Measurements from ENCODE around the gene NAV2.
A peak's percentile ranks its signal among the peaks of the same experiment; 100 is the strongest.

The NAV2 gene

GRCh38 chr11:19715373-19715772, 2.7 kb downstream of the NAV2 start:
- DNase-seq (ENCODE audit: low read depth): peak; percentile 82
- peak overlapping the region; percentile 76 for H3K4me3 ChIP-seq (ENCODE audit: low read length)
- TF ChIP-seq CTCF (conservative IDR thresholded peaks at IDR 0.05; ENCODE audit: low read length): no peak

DNA sequence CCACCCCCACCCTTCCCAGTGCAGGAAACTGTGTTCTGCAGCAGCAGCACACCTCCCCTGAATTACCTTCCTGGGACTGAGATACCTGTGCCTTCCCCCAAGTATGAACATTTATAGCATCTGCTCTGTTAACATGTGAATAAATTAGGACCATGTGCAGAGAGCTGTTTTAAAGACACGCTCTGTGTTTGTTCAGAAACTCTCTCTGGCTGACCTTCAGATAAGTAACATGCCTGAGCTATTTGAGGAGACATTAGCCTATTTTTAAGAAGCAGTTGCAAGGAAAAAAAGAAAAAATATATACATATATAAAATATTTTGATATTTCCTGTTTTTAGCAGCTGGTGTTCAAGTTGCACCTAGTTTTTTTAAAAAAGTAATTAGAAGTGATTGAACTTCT, 5.4 kb downstream of the NAV2 start:
- no peak for TF ChIP-seq CTCF (conservative IDR thresholded peaks at IDR 0.05; ENCODE audit: low read length)
- no peak overlapping the region for H3K4me3 ChIP-seq (ENCODE audit: low read length)
- DNase-seq (ENCODE audit: low read depth): peak; percentile 21

- H3K4me3 ChIP-seq (ENCODE audit: low read length): no peak overlapping the region
- no peak for TF ChIP-seq CTCF (conservative IDR thresholded peaks at IDR 0.05; ENCODE audit: low read length)
- no peak for DNase-seq (ENCODE audit: low read depth)
These were observed 6.3 kb downstream of the NAV2 start for GRCh38 chr11:19718951-19719350.

- no peak for DNase-seq (ENCODE audit: low read depth)
- no peak for TF ChIP-seq CTCF (conservative IDR thresholded peaks at IDR 0.05; ENCODE audit: low read length)
- H3K4me3 ChIP-seq (ENCODE audit: low read length): no peak overlapping the region
These were observed 7.3 kb downstream of the NAV2 start for GRCh38 chr11:19719960-19720359.

- DNase-seq (ENCODE audit: low read depth): no peak
- no peak for TF ChIP-seq CTCF (conservative IDR thresholded peaks at IDR 0.05; ENCODE audit: low read length)
These were observed 8.5 kb downstream of the NAV2 start for GRCh38 chr11:19721176-19721575.

DNA sequence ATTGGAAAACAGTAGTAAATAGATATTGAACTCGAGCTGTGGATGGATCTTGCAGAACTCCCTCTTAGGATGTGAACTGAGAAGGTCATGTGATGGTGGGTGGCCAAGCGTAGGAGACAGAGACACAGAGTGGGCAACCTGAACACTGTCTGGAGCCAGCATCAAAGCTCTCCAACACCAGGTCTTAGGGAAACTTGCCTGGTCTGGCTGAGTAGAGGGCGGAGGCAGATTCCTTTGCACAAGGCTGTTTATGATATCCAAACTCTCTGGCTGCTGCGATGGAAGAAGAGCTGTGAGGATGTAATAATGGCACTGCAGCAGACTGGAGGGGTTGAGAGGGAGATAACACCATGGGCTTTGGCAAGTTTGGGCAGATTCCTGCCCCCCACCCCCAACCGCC, 10.1 kb downstream of the NAV2 start:
- TF ChIP-seq CTCF (conservative IDR thresholded peaks at IDR 0.05; ENCODE audit: low read length): no peak
- no peak overlapping the region for H3K4me3 ChIP-seq (ENCODE audit: low read length)
- DNase-seq (ENCODE audit: low read depth): no peak

More at GRCh38 chr11:19721176-19721575, 8.5 kb downstream of the NAV2 start:
- H3K4me3 ChIP-seq (ENCODE audit: low read length): no peak overlapping the region

- no peak overlapping the region for H3K4me3 ChIP-seq (ENCODE audit: low read length)
- no peak for TF ChIP-seq CTCF (conservative IDR thresholded peaks at IDR 0.05; ENCODE audit: low read length)
- DNase-seq (ENCODE audit: low read depth): peak; percentile 72
These were observed 11.1 kb downstream of the NAV2 start for GRCh38 chr11:19723572-19724342.
